K562 (cell line): ENCODE measurements around the gene TRMT112. TPM values are rescaled to one million over a fixed set of nuclear protein-coding genes. Genes with fewer than 3 reads are reported as not detected.
A peak's percentile ranks its signal among the peaks of the same experiment; 100 is the strongest.

Source experiments
- AFF1 ChIP-seq, 2 experiments: fragments of 450-650 bp; IDR thresholded peaks; 2 replicates each; pipeline ENCODE4 v1.6.1; 2018; ENCODE audit warnings: mild to moderate bottlenecking in 2 of 2, low read depth in 1 of 2; ENCODE audit not compliant: partially characterized antibody in 2 of 2
- ARHGAP35 ChIP-seq: fragments of 450-650 bp; IDR thresholded peaks from 2 replicates; pipeline ENCODE4 v1.6.1; 2018; ENCODE audit not compliant: partially characterized antibody
- ASH1L ChIP-seq: fragments of 450-650 bp; IDR thresholded peaks from 2 replicates; pipeline ENCODE4 v1.6.1; 2018; ENCODE audit warnings: borderline replicate concordance, mild to moderate bottlenecking, low read depth; ENCODE audit not compliant: partially characterized antibody
- ATF7 ChIP-seq: fragments of 450-650 bp; IDR thresholded peaks from 2 replicates; pipeline ENCODE4 v1.7.1; 2014; ENCODE audit warnings: mild to moderate bottlenecking, moderate library complexity
- COPS2 ChIP-seq: fragments of 450-650 bp; conservative IDR thresholded peaks from 2 replicates; pipeline ENCODE4 v1.6.1; 2016; ENCODE audit warnings: mild to moderate bottlenecking, moderate library complexity
- ETV6 ChIP-seq, 3 experiments: fragments of 150-350 bp in 1 of 3; sonication (generic) in 1 of 3; formaldehyde crosslinking in 1 of 3; IDR thresholded peaks; 2 replicates each; pipeline versions ENCODE4 v1.6.1 to v1.8.0; 2014 to 2022; ENCODE audit warnings: borderline replicate concordance in 2 of 3, low read depth in 2 of 3, antibody characterized with exemption in 1 of 3, low read length in 1 of 3, mild to moderate bottlenecking in 1 of 3, missing genetic modification reagents in 1 of 3
- GTF2E2 ChIP-seq: fragments of 200-800 bp; sonication (Bioruptor generic); IDR thresholded peaks from 2 replicates; pipeline ENCODE4 v1.6.1; 2016; ENCODE audit warnings: missing genetic modification characterization, missing compliant biosample characterization
- JUND ChIP-seq, 2 experiments: IDR thresholded peaks; 2 replicates in 1 of 2; 3 replicates in 1 of 2; pipeline ENCODE4 v1.6.1; 2011; ENCODE audit warnings: borderline replicate concordance in 2 of 2, low read depth in 2 of 2, low read length in 2 of 2, improper control_type of control experiment in 1 of 2, missing biosample characterization in 1 of 2, missing genetic modification characterization in 1 of 2, missing genetic modification reagents in 1 of 2
- L3MBTL2 ChIP-seq: fragments of 450-650 bp; IDR thresholded peaks from 2 replicates; pipeline ENCODE4 v1.6.1; 2016; ENCODE audit warnings: mild to moderate bottlenecking, moderate library complexity
- MCM2 ChIP-seq: fragments of 450-650 bp; IDR thresholded peaks from 2 replicates; pipeline ENCODE4 v1.6.1; 2017; ENCODE audit warnings: low read depth, mild to moderate bottlenecking
- MIER1 ChIP-seq: fragments of 450-650 bp; IDR thresholded peaks from 2 replicates; pipeline ENCODE4 v1.6.1; 2016; ENCODE audit warnings: antibody characterized with exemption, mild to moderate bottlenecking, low read depth
- NFRKB ChIP-seq: fragments of 450-650 bp; IDR thresholded peaks from 2 replicates; pipeline ENCODE4 v1.6.1; 2016; ENCODE audit warnings: low read depth
- PHF20 ChIP-seq: fragments of 450-650 bp; IDR thresholded peaks from 2 replicates; pipeline ENCODE4 v1.6.1; 2018; ENCODE audit not compliant: partially characterized antibody
- POLR2AphosphoS2 ChIP-seq: IDR thresholded peaks from 2 replicates; pipeline ENCODE4 v1.6.1; 2012; ENCODE audit warnings: low read length, improper control_type of control experiment
- SIN3B ChIP-seq: fragments of 450-650 bp; IDR thresholded peaks from 2 replicates; pipeline ENCODE4 v1.6.1; 2017; ENCODE audit warnings: low read depth, mild to moderate bottlenecking, moderate library complexity
- SMARCC2 ChIP-seq: fragments of 450-650 bp; IDR thresholded peaks from 2 replicates; pipeline ENCODE4 v1.6.1; 2017; ENCODE audit warnings: antibody characterized with exemption, moderate library complexity, mild to moderate bottlenecking, low read depth
- SP2 ChIP-seq: IDR thresholded peaks from 2 replicates; pipeline ENCODE4 v1.6.1; 2011; ENCODE audit warnings: mild to moderate bottlenecking, low read depth, low read length, moderate library complexity; ENCODE audit not compliant: poor library complexity, severe bottlenecking; ENCODE audit errors: extremely low read depth
- SRSF7 ChIP-seq: fragments of 200-400 bp; formaldehyde crosslinking; optimal IDR thresholded peaks from 2 replicates; pipeline ENCODE3; 2017; ENCODE audit warnings: mild to moderate bottlenecking, low read depth, low read length
- ZNF174 ChIP-seq: fragments of 250-450 bp; sonication (Bioruptor Pico); IDR thresholded peaks from 2 replicates; pipeline ENCODE4 v1.4.0; 2020; ENCODE audit warnings: mild to moderate bottlenecking
- ZNF197 ChIP-seq: fragments of 200-800 bp; sonication (Bioruptor generic); IDR thresholded peaks from 2 replicates; pipeline ENCODE4 v1.6.1; 2016; ENCODE audit warnings: low read depth, missing genetic modification characterization, missing compliant biosample characterization
- ZNF644 ChIP-seq: fragments of 200-800 bp; sonication (Bioruptor generic); IDR thresholded peaks from 2 replicates; pipeline ENCODE4 v1.6.1; 2016; ENCODE audit warnings: low read depth, missing genetic modification characterization, missing compliant biosample characterization
- ZNF785 ChIP-seq: fragments of 250-450 bp; sonication (Bioruptor Pico); IDR thresholded peaks from 2 replicates; pipeline ENCODE4 v1.4.0; 2020; ENCODE audit warnings: mild to moderate bottlenecking
- polyA plus RNA-seq, 8 experiments: library from polyadenylated mRNA; depleted of rRNA in 4 of 8; stranded (reverse) in 5 of 8; unstranded in 3 of 8; fragments of >200 nt; fragmentation: Nextera tagmentation in 2 of 8; fragmentation: Illumina TruSeq in 1 of 8; extraction: Ambion mirVana in 2 of 8; extraction: Trizol in 1 of 8; gene quantifications; 2 replicates each; pipeline versions ENCODE4 v1.2.1 to v1.2.3, GENCODE V29; 2011 to 2014; ENCODE audit warnings: inconsistent platforms in 1 of 8, missing spikeins in 1 of 8
- total RNA-seq, 7 experiments: library from RNA; depleted of rRNA in 6 of 7; stranded (reverse); fragments of >200 nt in 6 of 7; fragmentation: Illumina TruSeq in 2 of 7; extraction: Trizol in 2 of 7; gene quantifications; 2 replicates each; pipeline versions ENCODE4 v1.2.1 to v1.2.3, GENCODE V29; 2011 to 2021; ENCODE audit warnings: low replicate concordance in 1 of 7
- TF ChIP-seq, protein P1 (sequence below): fragments of 450-650 bp; IDR thresholded peaks from 2 replicates; pipeline ENCODE4 v1.6.1; 2017; ENCODE audit warnings: mild to moderate bottlenecking, moderate library complexity

Gene TRMT112
- total and polyA plus RNA-seq, 9 of the 15 experiments (the other 6 are each of a cell fraction or from before 2014, with no cell fraction given): 162 to 444 (median 300) TPM

DNA sequence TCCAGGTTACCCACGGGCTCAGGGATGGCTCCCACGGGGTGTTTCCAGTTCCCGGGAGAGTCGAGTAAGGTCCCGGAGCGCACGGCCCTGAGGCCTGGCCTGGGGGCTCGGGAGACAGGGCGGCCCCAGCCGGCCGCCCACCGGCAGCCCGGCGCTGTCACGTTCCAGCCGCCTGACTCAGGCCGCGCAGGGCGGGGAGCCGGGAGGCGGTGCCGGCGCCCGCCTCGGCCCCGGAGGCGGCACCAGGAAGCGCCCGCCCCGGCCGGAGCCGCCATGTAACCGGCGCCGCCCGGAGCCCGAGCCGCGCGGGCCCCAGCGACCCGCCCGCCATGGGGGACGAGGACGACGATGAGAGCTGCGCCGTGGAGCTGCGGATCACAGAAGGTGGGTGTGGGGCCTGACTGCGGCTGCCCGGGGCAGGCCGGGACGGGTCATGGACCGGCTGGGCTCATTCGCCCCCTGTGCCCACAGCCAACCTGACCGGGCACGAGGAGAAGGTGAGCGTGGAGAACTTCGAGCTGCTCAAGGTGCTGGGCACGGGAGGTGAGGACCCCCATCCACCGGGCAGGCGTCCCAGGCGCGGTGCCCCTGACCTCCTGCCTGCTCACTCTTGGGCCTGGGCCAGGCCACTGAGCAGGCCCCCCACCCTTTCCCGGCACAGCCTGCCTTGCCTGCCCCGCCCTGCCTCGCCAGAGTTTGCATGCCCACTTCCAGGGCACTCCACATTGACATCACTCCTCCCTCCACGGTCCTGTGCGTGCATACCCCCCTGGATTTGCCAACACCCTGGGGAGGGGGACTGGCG is 41.8 kb upstream of the TRMT112 start, which contains the start of gene RPS6KA4 (continued):
- TF ChIP-seq ZNF197 (no peak), SP2 (no peak), NFRKB (0 out of 2 replicates have a peak, but pooled peaks have one; percentile 1), MCM2 (no peak), ARHGAP35 (no peak), COPS2 (no peak), ZNF174 (CRISPR knock-in tag) (no peak), AFF1 (IDR thresholded peaks at IDR 0.05; ENCODE audit: low read depth in 1 of 2, partially characterized antibody in 2 of 2) (no peak), JUND (IDR thresholded peaks at IDR 0.05; ENCODE audit: borderline replicate concordance, low read depth, low read length) (peak; percentile 6; the same call in 1 of the 2 replicates), JUND (tag; IDR thresholded peaks at IDR 0.05; ENCODE audit: borderline replicate concordance, low read depth, low read length) (no peak), SIN3B (peak; percentile 47; the same call in 1 of the 2 replicates), ZNF644 (tag) (no peak), ASH1L (no peak), ATF7 (peak; percentile 58; the same call in 1 of the 2 replicates), ETV6 (IDR thresholded peaks at IDR 0.05; ENCODE audit: borderline replicate concordance in 1 of 2, low read depth in 2 of 2, low read length in 1 of 2) (no peak), ETV6 (CRISPR knock-in tag; IDR thresholded peaks at IDR 0.05; ENCODE audit: borderline replicate concordance) (0 out of 2 replicates have a peak, but pooled peaks have one; percentile 23), ZNF785 (CRISPR knock-in tag) (no peak), MIER1 (no peak), PHF20 (peak; percentile 80), SMARCC2 (no peak), POLR2AphosphoS2 (no peak), GTF2E2 (tag) (0 out of 2 replicates have a peak, but pooled peaks have one; percentile 29), L3MBTL2 (peak; percentile 74), SRSF7 (no peak)
- TF ChIP-seq, protein P1, sequence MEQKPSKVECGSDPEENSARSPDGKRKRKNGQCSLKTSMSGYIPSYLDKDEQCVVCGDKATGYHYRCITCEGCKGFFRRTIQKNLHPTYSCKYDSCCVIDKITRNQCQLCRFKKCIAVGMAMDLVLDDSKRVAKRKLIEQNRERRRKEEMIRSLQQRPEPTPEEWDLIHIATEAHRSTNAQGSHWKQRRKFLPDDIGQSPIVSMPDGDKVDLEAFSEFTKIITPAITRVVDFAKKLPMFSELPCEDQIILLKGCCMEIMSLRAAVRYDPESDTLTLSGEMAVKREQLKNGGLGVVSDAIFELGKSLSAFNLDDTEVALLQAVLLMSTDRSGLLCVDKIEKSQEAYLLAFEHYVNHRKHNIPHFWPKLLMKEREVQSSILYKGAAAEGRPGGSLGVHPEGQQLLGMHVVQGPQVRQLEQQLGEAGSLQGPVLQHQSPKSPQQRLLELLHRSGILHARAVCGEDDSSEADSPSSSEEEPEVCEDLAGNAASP: no peak
